Vagina (tissue), 2 donors: ENCODE measurements around the gene ENOX1. TPM values are rescaled to one million over a fixed set of nuclear protein-coding genes. Genes with fewer than 3 reads are reported as not detected.

Source experiments
- DNase-seq, 2 donors: peaks; one replicate each; pipeline ENCODE4 v3.0.0-alpha.2; 2017; ENCODE audit errors: extremely low spot score in 2 of 2
- H3K27ac ChIP-seq: fragments of 200-600 bp; sonication (generic); one replicate; pipeline ENCODE4 v1.5.1; 2019
- H3K27me3 ChIP-seq: fragments of 200-600 bp; sonication (generic); one replicate; pipeline ENCODE4 v1.5.1; 2019
- H3K36me3 ChIP-seq, 2 donors: fragments of 200-600 bp; sonication (generic); one replicate each; pipeline ENCODE4 v1.5.1; 2017 to 2019
- H3K4me1 ChIP-seq: fragments of 200-600 bp; sonication (generic); one replicate; pipeline ENCODE4 v1.5.1; 2019
- H3K4me3 ChIP-seq, 2 donors: fragments of 200-600 bp; sonication (generic); 1 replicate in 1 of 2; 2 replicates in 1 of 2; pipeline ENCODE4 v1.5.1; 2016 to 2019
- H3K9me3 ChIP-seq: fragments of 200-600 bp; sonication (generic); one replicate; pipeline ENCODE4 v1.5.1; 2019
- CTCF ChIP-seq, 3 experiments: fragments of 450-650 bp in 2 of 3; fragments of 200-600 bp in 1 of 3; sonication (generic) in 1 of 3; IDR thresholded peaks; one replicate each; pipeline ENCODE4 v1.5.1; 2017 to 2019; ENCODE audit warnings: antibody characterized with exemption in 3 of 3, mild to moderate bottlenecking in 2 of 3, moderate library complexity in 2 of 3
- POLR2A ChIP-seq, 2 donors: fragments of 450-650 bp; IDR thresholded peaks; one replicate each; pipeline ENCODE4 v1.6.1; 2017; ENCODE audit warnings: antibody characterized with exemption in 2 of 2, mild to moderate bottlenecking in 2 of 2, moderate library complexity in 2 of 2
- POLR2AphosphoS5 ChIP-seq, 2 donors: sonication (generic); formaldehyde crosslinking; IDR thresholded peaks; one replicate each; pipeline ENCODE4 v1.9.0; 2017; ENCODE audit warnings: antibody characterized with exemption in 2 of 2, mild to moderate bottlenecking in 2 of 2, low read depth in 1 of 2; ENCODE audit not compliant: insufficient read depth in 1 of 2
- intact Hi-C: fragments of 100-400 bp; cut with DNase I; formaldehyde crosslinking; loops from one replicate; pipeline ENCODE4 v1.15.1; 2023
- total RNA-seq: library from RNA; depleted of rRNA; stranded (reverse); fragments of >200 nt; gene quantifications from one replicate; pipeline ENCODE4 v1.2.3, GENCODE V29; 2016

The ENOX1 gene
- total RNA-seq, 1 donor from 2014 or later = 2.7 TPM

GRCh38 chr13:43787518-43787891 is 733 bp upstream of the ENOX1 start:
- TF ChIP-seq POLR2A (IDR thresholded peaks at IDR 0.05) = no peak
- no peak for TF ChIP-seq CTCF (IDR thresholded peaks at IDR 0.05)
- TF ChIP-seq POLR2AphosphoS5 (IDR thresholded peaks at IDR 0.05; ENCODE audit: insufficient read depth in 1 of 2, low read depth in 1 of 2) = no peak
- intact Hi-C loops = no loop called here
- peaks cover 32% of the 10 kb centered on the region for H3K4me1 ChIP-seq
- H3K27me3 ChIP-seq = no peaks in the 10 kb centered on the region
- H3K9me3 ChIP-seq = no peaks in the 10 kb centered on the region
- H3K4me3 ChIP-seq = peak overlapping the region; percentile 60 to 64
- H3K36me3 ChIP-seq = no peaks in the 10 kb centered on the region
- no peak for DNase-seq
- H3K27ac ChIP-seq = peak overlapping the region; percentile 75

GRCh38 chr13:43786472-43786765 is 353 bp downstream of the ENOX1 start:
- Histone ChIP-seq H3K4me1 (peaks cover 32% of the 10 kb centered on the region), H3K27me3 (no peaks in the 10 kb centered on the region), H3K9me3 (no peaks in the 10 kb centered on the region), H3K4me3 (peak overlapping the region; percentile 60 to 64), H3K36me3 (no peaks in the 10 kb centered on the region), H3K27ac (peak overlapping the region; percentile 75)
- no peak for DNase-seq
- TF ChIP-seq POLR2AphosphoS5 (IDR thresholded peaks at IDR 0.05; ENCODE audit: insufficient read depth in 1 of 2, low read depth in 1 of 2) (no peak), CTCF (IDR thresholded peaks at IDR 0.05) (no peak), POLR2A (IDR thresholded peaks at IDR 0.05) (no peak)
- intact Hi-C loops = no loop called here

- peaks cover 32% of the 10 kb centered on the region for H3K4me1 ChIP-seq
- H3K27me3 ChIP-seq = no peaks in the 10 kb centered on the region
- intact Hi-C loops = no loop called here
- no peaks in the 10 kb centered on the region for H3K9me3 ChIP-seq
- H3K27ac ChIP-seq = peak overlapping the region; percentile 75
- H3K4me3 ChIP-seq = peak overlapping the region; percentile 60 to 64
- no peaks in the 10 kb centered on the region for H3K36me3 ChIP-seq
- TF ChIP-seq POLR2AphosphoS5 (IDR thresholded peaks at IDR 0.05; ENCODE audit: insufficient read depth in 1 of 2, low read depth in 1 of 2) (peak in 1 of 2 donors; percentile 52), CTCF (IDR thresholded peaks at IDR 0.05) (no peak), POLR2A (IDR thresholded peaks at IDR 0.05) (no peak)
- DNase-seq = no peak
Observed at GRCh38 chr13:43785650-43786471, 911 bp downstream of the ENOX1 start.

GRCh38 chr13:43785261-43785649 is 1.5 kb downstream of the ENOX1 start:
- no peak for DNase-seq
- Histone ChIP-seq H3K9me3 (no peaks in the 10 kb centered on the region), H3K27ac (peak overlapping the region; percentile 75), H3K27me3 (no peaks in the 10 kb centered on the region), H3K36me3 (no peaks in the 10 kb centered on the region), H3K4me1 (peaks cover 32% of the 10 kb centered on the region), H3K4me3 (peak overlapping the region; percentile 60 to 64)
- intact Hi-C loops = no loop called here
- TF ChIP-seq POLR2AphosphoS5 (IDR thresholded peaks at IDR 0.05; ENCODE audit: insufficient read depth in 1 of 2, low read depth in 1 of 2) (no peak), CTCF (IDR thresholded peaks at IDR 0.05) (no peak), POLR2A (IDR thresholded peaks at IDR 0.05) (no peak)

GRCh38 chr13:43784496-43784895 is 2.3 kb downstream of the ENOX1 start:
- no peak overlapping the region for H3K4me3 ChIP-seq
- no peak for TF ChIP-seq POLR2A (IDR thresholded peaks at IDR 0.05)
- no peak for TF ChIP-seq POLR2AphosphoS5 (IDR thresholded peaks at IDR 0.05; ENCODE audit: insufficient read depth in 1 of 2, low read depth in 1 of 2)
- no peak for TF ChIP-seq CTCF (IDR thresholded peaks at IDR 0.05)
- H3K27ac ChIP-seq = no peak overlapping the region
- no peaks in the 10 kb centered on the region for H3K27me3 ChIP-seq
- peaks cover 32% of the 10 kb centered on the region for H3K4me1 ChIP-seq
- no peaks in the 10 kb centered on the region for H3K9me3 ChIP-seq
- H3K36me3 ChIP-seq = no peaks in the 10 kb centered on the region
- intact Hi-C loops = no loop called here
- DNase-seq = no peak
